ENCODE results near the gene MTFR1L.

DNA sequence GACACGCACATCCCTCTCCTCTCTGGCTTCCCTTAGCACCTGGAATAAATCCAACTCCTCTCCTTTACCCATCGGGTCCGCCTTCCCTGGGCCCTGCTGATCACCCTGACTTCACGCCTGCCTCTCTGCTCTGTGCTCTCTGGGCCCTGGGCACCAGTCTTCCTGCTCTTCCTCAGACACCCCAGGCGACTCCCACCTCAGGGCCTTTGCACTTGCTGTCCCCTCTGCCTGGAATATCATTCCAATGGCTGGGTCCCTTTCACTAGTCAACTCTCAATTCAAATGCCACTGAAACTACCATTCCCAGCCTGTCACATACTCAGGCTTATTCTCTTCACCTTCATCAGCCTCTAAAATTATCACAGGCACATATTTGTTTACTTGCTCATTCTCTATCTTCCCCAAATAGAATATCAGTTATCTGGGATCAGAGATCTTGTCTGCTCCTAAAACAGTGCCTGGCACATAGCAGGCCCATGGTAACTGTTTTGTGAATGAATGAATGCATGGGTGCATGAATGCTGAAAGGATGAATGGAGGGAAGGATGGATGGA is 47.0 kb upstream of the MTFR1L start:
- TF ChIP-seq RAD21 (conservative IDR thresholded peaks at IDR 0.05 in 1 of 2, IDR thresholded peaks at IDR 0.05 in 1 of 2), result no peak
- no peak for TF ChIP-seq HEYL (CRISPR knock-in tag; IDR thresholded peaks at IDR 0.05)
- TF ChIP-seq, protein P1, sequence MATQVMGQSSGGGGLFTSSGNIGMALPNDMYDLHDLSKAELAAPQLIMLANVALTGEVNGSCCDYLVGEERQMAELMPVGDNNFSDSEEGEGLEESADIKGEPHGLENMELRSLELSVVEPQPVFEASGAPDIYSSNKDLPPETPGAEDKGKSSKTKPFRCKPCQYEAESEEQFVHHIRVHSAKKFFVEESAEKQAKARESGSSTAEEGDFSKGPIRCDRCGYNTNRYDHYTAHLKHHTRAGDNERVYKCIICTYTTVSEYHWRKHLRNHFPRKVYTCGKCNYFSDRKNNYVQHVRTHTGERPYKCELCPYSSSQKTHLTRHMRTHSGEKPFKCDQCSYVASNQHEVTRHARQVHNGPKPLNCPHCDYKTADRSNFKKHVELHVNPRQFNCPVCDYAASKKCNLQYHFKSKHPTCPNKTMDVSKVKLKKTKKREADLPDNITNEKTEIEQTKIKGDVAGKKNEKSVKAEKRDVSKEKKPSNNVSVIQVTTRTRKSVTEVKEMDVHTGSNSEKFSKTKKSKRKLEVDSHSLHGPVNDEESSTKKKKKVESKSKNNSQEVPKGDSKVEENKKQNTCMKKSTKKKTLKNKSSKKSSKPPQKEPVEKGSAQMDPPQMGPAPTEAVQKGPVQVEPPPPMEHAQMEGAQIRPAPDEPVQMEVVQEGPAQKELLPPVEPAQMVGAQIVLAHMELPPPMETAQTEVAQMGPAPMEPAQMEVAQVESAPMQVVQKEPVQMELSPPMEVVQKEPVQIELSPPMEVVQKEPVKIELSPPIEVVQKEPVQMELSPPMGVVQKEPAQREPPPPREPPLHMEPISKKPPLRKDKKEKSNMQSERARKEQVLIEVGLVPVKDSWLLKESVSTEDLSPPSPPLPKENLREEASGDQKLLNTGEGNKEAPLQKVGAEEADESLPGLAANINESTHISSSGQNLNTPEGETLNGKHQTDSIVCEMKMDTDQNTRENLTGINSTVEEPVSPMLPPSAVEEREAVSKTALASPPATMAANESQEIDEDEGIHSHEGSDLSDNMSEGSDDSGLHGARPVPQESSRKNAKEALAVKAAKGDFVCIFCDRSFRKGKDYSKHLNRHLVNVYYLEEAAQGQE (IDR thresholded peaks at IDR 0.05), result no peak
- no peak for TF ChIP-seq CBX2 (IDR thresholded peaks at IDR 0.05; ENCODE audit: borderline replicate concordance, low read depth)
- TF ChIP-seq, protein P2, sequence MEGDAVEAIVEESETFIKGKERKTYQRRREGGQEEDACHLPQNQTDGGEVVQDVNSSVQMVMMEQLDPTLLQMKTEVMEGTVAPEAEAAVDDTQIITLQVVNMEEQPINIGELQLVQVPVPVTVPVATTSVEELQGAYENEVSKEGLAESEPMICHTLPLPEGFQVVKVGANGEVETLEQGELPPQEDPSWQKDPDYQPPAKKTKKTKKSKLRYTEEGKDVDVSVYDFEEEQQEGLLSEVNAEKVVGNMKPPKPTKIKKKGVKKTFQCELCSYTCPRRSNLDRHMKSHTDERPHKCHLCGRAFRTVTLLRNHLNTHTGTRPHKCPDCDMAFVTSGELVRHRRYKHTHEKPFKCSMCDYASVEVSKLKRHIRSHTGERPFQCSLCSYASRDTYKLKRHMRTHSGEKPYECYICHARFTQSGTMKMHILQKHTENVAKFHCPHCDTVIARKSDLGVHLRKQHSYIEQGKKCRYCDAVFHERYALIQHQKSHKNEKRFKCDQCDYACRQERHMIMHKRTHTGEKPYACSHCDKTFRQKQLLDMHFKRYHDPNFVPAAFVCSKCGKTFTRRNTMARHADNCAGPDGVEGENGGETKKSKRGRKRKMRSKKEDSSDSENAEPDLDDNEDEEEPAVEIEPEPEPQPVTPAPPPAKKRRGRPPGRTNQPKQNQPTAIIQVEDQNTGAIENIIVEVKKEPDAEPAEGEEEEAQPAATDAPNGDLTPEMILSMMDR (IDR thresholded peaks at IDR 0.05), result no peak
- no peak for TF ChIP-seq SMC3 (IDR thresholded peaks at IDR 0.05)
- no peak for TF ChIP-seq ZC3H11A (IDR thresholded peaks at IDR 0.05)
- no peak for TF ChIP-seq POLR2A (IDR thresholded peaks at IDR 0.05; ENCODE audit: low read length)
- no peak for TF ChIP-seq ZNF302 (CRISPR knock-in tag; IDR thresholded peaks at IDR 0.05)
- no peak for TF ChIP-seq HDAC2 (IDR thresholded peaks at IDR 0.05)
- TF ChIP-seq FOSL2 (IDR thresholded peaks at IDR 0.05), result no peak
- TF ChIP-seq FOSL2 (CRISPR knock-in tag; IDR thresholded peaks at IDR 0.05), result no peak
- no peak for TF ChIP-seq NR3C1 (IDR thresholded peaks at IDR 0.05)
